HG03159 (cell line): Measurements from ENCODE around the gene KAT14.
"Not testable (repeated sequence)": the region's sequence is repeated elsewhere in the genome, so short reads cannot be mapped to it uniquely, and the experiment has no call there.

ENCODE experiments used
- ATAC-seq: cut with Tn5 transposase; IDR thresholded peaks from one replicate; pipeline ENCODE4 v1.9.1; 2021; ENCODE audit warnings: mild to moderate bottlenecking, moderate library complexity; ENCODE audit not compliant: unreplicated experiment

Gene KAT14, protein sequence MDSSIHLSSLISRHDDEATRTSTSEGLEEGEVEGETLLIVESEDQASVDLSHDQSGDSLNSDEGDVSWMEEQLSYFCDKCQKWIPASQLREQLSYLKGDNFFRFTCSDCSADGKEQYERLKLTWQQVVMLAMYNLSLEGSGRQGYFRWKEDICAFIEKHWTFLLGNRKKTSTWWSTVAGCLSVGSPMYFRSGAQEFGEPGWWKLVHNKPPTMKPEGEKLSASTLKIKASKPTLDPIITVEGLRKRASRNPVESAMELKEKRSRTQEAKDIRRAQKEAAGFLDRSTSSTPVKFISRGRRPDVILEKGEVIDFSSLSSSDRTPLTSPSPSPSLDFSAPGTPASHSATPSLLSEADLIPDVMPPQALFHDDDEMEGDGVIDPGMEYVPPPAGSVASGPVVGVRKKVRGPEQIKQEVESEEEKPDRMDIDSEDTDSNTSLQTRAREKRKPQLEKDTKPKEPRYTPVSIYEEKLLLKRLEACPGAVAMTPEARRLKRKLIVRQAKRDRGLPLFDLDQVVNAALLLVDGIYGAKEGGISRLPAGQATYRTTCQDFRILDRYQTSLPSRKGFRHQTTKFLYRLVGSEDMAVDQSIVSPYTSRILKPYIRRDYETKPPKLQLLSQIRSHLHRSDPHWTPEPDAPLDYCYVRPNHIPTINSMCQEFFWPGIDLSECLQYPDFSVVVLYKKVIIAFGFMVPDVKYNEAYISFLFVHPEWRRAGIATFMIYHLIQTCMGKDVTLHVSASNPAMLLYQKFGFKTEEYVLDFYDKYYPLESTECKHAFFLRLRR

DNA sequence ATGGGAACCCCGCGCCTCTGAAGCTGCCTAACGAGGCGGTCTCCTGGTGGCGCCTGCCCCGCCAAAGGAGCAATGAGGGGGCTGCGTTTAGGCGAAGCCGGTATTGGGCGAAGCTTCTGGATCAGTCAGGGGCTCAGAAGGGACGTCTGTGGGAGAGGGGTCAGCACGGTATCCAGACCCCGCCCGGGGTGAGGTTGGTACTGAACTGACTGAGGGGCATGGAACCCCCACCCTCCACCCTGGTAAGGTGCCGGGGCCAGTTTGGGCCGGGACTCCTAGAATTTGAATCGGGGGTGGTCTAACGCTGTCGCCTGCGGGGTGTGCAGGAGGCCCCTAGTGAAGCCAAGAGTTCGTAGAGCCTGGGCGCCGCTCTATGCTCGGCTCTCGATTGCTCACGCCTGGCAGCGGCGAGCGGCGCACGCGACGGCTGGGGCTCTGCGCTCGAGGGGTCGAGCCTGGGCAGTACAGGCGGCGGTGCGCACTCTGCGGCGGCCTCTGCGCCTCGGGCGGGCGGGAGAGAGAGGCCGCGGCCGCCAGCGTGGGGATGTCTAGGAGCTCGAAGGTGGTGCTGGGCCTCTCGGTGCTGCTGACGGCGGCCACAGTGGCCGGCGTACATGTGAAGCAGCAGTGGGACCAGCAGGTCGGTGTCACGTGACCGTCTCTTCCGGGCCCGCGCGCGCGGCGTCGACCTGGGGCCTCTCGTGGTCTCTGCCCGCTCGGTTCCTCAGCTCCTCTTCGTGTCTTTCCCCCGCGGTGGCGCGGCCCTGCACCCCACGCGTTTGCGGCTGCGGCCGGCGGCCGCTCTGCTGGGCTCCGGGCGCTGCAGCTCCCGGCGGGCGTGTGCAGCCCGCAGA, at the start of gene KAT14, which contains the start of gene PET117:
Gene KAT14, plus strand, starts transcription at position 452 of the 854 bp plus-strand sequence. CDS start 4,798 bp downstream, outside the sequence.
Gene PET117, plus strand, starts transcription at position 452 of the 854 bp plus-strand sequence. Its CDS starts 93 bp downstream, at position 545.
- peak; percentile 83 for ATAC-seq

DNA sequence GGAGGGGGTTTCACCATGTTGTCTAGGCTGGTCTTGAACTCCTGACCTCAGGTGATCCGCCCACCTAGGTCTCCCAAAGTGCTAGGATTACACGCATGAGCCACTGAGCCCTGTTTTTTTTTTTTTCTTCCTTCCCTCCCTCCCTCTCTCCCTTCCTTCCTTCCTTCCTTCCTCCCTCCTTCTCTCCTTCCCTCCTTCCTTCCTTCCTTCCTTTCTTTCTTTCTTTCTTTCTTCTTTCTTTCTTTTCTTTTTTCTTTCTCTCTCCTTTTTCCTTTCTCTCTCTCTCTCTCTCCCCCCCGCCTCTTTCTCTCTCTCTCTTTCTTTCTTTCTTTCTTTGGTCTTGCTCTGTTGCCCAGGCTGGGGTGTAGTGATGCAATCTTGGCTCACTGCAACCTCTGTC, 49.4 kb upstream of the KAT14 start:
- ATAC-seq = not testable (repeated sequence)

DNA sequence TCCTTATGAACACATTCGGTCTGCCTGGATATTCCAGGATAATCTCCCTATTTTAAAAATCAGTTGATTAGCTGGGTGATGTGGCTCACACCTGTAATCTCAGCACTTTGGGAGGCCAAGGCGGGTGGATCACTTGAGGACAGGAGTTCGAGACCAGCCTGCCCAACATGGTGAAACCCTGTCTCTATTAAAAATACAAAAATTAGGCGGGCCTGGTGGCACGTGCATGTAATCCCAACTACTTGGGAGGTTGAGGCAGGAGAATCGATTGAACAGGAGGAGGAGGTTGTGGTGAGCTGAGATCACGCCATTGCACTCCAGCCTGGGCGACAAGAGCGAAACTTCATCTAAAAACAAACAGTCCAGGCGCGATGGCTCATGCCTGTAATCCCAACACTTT, 48.8 kb upstream of the KAT14 start:
- not testable (repeated sequence) for ATAC-seq

DNA sequence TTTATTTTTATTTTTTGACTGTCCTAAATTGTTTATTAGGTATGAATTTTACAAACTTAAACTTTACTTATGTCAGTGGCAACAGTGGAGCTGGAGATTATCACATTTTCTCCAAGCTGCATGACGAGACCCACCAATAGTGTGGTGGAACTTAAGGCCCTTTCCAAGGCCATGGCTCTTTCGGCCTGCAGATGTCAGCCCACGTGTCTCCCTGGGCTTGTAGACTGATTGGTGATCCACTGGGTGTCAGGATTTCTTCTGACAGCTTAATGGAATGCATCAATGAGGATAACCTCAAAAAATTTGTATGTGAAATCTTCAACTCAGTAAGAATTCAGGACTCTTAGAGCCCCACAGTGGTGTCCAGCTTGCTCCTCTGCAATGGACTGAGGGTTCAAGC, 47.6 kb upstream of the KAT14 start:
- ATAC-seq = no peak

DNA sequence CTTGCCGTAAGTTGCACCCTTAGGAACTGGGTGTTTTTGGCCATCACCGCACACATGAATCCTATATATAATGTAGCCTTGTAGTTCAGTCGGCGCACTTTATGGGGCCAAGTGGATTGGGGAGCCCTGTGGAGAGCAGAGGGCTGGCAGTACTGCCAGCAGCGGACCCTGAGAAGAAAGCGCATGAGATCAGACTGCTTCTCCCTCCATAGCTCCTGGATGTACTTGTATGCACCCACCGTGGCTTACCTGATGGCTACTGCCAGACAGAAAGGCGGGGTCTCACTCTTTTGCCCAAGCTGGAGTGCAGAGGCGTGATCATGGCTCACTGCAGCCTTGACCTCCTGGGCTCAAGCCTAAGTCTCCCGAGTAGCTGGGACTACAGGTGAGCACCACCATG, 47.2 kb upstream of the KAT14 start:
- no peak for ATAC-seq

DNA sequence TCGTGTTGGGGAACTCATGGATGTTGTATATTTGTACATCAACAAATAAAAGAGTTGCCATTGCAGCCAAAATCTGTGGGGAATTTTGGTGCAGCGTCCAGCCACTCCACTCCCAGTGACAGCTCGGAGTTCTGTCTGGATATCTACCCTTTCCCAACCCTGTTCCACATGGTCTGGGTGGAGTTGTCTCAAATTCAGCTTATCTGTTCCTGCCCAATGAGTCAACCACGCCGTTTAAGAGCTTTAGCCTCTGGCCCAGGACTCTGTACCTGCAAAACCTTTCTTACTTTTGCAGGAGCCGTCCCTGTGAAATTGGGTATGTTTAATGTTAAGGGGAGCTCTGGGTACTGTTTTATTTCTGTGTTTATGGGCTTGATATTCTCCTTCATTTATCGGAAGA, 46.0 kb upstream of the KAT14 start:
- ATAC-seq = no peak

DNA sequence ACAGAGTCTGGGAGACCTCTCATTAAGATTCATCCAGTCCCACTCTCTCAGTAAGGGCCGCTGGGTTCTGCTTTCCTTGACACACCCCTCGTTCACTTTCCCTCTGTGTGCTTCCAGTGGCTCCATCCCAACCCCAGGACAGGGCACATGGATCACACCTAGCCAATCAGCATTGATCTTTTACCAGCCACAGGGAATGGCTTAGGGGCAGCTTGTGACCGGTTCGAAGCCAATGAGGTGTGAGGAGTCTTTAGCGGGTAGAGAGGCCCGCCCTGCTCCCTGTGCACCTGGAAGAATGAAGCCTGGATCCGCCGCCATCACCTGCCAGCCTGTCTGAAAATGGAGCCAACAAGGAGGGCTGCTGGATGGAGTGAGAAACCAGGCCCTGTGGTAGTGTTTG, 44.8 kb upstream of the KAT14 start:
- ATAC-seq = no peak

DNA sequence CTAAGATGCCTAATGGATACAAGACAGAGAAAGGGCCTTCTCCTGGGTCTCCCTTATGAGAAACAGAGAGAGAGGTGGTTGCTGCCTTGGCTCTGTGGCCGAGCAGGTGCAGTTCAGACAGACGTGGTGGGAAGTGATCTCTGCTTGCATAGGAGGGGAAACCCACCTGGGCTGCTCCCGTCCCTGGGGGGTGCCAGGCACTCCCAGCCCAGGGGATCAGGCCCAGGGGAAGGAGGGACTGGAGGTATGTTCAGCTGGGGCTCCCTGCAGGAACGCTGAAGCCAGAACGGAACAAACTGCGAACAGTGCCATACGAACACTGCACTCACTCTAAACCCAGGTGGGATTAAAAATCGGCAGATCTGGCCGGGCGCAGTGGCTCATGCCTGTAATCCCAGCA, 44.3 kb upstream of the KAT14 start:
- no peak for ATAC-seq

DNA sequence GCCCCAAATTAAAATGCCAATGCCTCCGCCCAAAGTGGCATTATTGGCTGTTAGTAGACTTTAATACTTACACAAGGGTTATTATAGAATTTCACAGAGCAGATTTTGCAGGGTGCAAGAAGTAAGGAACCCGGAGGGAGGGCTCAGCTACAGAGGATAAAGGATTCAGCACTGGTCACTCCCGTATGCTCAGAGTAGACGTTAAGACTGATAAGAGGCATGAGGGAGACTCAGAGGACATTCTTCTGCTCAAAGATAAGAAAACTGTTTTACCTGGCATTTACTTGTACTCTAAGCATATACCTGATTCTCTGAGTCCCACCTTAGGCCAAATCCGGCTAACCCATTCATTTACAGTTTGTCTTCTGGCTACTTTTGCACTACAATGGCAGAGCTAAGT, 43.5 kb upstream of the KAT14 start:
- ATAC-seq = no peak

DNA sequence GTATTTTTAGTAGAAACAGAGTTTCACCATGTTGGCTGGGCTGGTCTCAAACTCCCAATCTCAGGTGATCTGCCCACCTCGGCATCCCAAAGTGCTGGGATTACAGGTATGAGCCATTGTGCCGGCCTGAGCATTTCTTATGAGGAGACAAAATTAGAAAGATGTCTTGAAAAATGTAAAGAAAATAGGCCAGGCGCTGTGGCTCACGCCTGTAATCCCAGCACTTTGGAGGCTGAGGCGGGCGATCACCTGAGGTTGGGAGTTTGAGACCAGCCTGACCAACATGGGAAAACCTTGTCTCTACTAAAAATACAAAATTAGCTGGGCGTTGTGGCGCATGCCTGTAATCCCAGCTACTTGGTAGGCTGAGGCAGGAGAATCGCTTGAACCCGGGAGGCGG, 37.1 kb upstream of the KAT14 start:
- not testable (repeated sequence) for ATAC-seq

DNA sequence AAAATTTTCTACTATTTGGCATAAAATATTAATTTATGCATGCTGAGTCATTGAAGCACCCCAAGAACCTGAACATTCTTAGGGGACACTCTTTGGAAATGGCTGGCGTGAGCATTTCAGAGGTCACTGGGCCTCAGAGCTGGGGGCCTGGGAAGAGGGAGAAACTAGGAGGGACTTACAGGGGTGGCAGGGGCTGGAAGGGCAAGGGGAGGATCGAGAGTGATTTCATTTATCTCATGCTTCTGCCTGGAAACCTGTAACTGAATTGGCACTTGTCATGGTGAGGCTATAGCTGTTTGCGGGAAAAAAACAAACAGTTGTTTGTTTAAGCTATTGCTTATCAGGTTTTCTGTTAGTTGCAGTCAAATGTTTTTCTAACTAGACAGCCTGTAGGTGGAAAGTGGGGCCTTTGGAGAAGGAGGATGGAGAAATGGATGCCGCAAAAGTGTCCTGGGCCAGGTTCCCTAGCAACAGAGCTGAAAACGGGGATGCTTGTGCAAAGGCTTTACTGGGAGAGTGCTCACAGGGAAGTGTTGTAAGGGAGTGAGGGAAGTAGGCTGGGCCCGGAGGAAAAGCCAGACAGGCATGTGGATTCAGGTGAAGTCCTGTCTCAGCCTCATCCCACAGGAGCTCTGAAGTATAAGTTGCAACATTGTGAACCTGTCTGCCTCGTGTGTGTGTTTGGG, 36.4 kb upstream of the KAT14 start:
- no peak for ATAC-seq

DNA sequence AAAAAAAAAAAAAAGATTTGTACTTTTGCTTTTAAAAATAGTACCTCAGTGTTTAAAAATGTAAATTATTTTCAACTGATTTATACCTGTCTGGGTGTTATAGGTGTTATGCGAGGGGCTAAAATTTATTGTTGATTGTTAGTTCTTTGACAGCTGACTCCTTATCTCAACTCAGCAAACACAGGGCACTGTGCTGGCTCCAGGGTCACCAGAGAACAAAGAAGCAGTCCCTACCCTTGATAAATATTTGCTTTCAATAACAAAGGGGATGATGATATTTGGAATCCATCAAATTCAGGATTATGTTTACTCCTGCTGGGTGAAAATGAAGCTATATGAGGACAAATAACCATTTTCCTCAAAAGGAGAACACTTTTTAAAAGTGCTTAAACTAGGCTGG, 34.2 kb upstream of the KAT14 start:
- ATAC-seq = no peak

DNA sequence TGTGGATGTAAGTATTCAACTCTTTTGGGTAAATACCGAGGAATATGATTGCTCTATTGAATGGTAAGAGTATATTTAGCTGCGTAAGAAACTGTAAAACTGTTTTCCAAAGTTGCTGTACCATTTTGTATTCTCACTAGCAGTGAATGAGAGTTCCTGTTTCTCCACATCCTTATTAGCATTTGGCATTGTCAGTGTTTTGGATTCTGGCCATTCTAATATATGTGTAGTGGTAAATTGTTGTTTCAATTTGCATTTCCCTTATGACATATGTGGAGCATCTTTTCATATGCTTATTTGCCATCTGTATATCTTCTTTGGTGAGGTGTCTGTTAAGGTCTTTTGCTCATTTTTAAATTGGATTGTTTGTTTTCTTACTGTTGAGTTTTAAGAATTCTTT, 29.3 kb upstream of the KAT14 start:
- no peak for ATAC-seq

DNA sequence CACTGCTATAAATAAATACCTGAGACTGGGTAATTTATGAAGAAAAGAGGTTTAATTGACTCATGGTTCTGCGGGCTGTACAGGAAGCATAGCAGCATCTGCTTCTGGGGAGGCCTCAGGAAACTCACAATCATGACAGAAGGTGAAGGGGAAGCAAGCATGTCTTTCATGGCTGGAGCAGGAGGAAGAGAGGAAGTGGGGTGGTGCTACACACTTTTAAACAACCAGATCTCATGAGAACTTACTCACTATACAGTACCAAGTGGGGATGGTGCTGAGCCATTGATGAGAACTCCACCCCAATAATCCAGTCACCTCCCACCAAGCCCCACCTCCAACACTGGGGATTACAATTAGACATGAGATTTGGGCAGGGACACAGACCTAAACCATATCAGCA, 9.1 kb upstream of the KAT14 start:
- ATAC-seq = not testable (repeated sequence)

DNA sequence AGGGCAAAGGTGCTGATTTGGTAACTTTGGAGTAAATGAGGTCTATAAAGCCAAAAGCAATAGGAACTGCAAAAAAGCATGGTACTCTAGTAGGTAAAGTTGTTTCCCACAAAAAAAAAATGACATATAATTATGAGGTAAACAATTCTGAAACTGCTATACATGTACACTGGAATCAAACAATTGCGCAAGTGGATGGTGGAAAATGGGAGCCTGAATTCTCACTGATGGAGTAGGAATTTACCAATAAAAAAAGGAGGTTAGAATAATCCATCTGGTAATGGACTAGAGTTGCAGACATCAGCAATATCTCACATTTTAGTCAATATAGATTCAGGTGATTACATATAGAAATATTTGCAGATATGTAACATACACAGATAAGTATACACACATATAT, 5.0 kb upstream of the KAT14 start:
- ATAC-seq = no peak

DNA sequence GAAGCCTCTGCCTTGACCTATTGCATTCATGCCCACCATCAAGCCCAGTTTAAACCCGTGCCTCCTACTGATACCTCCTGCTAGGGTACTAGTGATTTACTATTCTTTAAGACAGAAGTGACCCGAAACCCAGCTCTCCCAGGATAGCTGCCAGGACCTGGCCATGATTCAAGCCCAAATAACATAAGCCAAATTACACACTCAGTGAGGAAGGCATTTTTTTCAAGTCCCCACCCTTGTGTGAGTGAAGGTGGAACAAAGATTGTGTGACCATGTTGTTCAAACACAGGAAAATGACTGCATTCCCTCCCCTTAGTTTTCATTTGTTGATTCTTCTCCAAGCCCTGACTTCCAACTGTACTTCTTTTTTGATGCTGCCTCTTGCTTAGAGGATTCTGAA, 3.7 kb upstream of the KAT14 start:
- no peak for ATAC-seq

DNA sequence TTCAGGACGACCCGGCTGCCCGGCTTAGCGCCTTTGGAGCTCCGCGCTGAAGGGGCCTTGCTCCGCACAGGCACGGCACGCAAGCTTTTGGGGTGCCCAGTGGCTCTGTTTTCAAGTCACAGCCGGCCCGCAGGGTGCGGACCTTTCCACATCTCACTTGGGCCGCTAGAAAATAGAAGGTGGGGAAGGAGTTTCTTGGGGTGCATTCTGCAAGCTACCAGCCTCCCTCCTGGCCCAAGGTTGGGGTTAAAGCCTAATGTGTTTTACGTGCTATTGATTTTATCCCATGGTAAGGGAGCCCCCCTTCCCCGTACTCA, 561 bp downstream of the KAT14 start:
- peak; percentile 10 for ATAC-seq

DNA sequence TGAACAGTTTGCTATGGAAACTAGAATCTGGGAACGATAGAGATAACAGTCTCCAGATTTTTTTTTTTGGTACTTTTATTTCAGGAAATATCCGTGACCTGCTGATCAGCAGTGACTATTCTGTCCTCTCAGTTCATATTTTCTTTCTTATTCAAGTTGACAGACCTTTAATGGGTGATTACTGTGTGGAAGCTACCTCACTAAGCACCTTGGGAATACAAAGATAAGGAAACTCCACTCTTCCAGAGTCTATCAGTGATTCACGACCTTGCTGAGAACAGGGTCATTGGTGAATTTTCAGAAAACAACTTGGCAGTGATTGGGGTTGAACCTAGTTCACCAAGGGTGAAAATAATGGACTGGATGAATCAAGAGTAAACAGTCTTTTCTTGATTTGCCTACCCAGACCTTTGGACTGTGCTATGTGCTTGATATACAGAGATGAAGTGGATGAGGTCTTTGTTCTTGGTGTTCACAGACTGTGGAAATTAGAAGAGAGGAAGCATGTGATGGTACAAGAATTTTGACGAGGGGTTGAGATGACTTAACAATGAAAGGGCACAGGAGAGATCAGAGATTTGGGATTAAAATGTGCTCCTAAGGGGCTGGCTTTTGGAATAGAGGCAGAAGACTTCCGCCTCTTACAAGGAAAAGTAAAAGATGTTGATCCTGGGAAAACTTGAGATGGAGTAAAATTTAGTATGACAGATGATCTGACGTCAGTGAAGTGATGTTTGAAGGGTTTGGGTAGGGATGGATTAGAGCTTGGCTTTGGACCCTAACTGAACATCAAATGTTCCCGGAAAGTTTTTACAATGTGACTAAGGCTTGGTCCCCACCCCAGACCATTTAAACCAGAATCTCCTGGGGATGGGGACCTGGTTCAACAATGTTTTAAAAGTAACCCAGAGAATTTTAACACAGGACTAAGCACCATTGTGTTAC, 1.2 kb downstream of the KAT14 start:
- ATAC-seq = no peak

DNA sequence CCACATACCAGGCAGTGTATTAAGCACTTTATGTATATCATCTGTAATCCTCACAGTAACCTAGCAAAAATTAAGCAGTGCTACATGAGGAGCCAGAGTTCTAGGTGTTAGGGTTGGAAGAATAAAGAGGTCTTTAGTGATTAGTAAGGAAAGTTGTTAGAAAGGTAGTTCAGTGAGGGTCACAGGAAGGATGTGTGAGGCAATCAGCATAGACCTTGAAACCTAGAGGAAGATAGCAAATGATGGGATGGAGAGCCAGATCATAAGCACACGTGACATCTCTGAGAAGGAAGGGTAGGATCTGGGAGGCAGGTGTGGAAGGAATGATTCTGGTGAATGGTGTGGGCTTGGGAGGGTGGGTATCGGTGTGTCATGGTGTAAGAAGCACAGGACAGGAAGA, 2.2 kb downstream of the KAT14 start:
- ATAC-seq = no peak
